Stimulated activated CD4-positive, alpha-beta T cell treated with anti-CD3 and anti-CD28 coated beads, Interleukin-2, amount 100 ng/mL, for 48 hours (primary cell): Measurements from ENCODE around the gene MRPL53.
A peak's percentile ranks its signal among the peaks of the same experiment; 100 is the strongest.
"Not testable (repeated sequence)": the region's sequence is repeated elsewhere in the genome, so short reads cannot be mapped to it uniquely, and the experiment has no call there.

Experiments used
- DNase-seq, 2 donors: peaks; one replicate each; pipeline ENCODE4 v3.0.0-alpha.2; 2020

The MRPL53 gene

GRCh38 chr2:74447230-74447999 lies 25.1 kb downstream of the MRPL53 start:
- DNase-seq: no peak

- no peak for DNase-seq
These were observed 27.8 kb downstream of the MRPL53 start for GRCh38 chr2:74444498-74445318.

GRCh38 chr2:74442483-74443297 lies 29.8 kb downstream of the MRPL53 start:
- DNase-seq: not testable (repeated sequence)

GRCh38 chr2:74441690-74442482 lies 30.6 kb downstream of the MRPL53 start, which contains the start of gene RTKN:
RTKN (minus strand) TSS chr2:74441937; CDS start chr2:74441816, 121 bp downstream.
- no peak for DNase-seq

- no peak for DNase-seq
These were observed 31.2 kb downstream of the MRPL53 start for GRCh38 chr2:74441170-74441689.

- peak in 1 of 2 donors; percentile 49 for DNase-seq
These were observed 31.9 kb downstream of the MRPL53 start for GRCh38 chr2:74440378-74441169.

- DNase-seq: no peak
These were observed 32.6 kb downstream of the MRPL53 start for GRCh38 chr2:74439803-74440377.

GRCh38 chr2:74439373-74439772 lies 33.1 kb downstream of the MRPL53 start:
- DNase-seq: no peak

GRCh38 chr2:74438248-74438647 lies 34.2 kb downstream of the MRPL53 start:
- DNase-seq: no peak

- DNase-seq: no peak
These were observed 35.4 kb downstream of the MRPL53 start for GRCh38 chr2:74436848-74437695.

GRCh38 chr2:74436111-74436805 lies 36.2 kb downstream of the MRPL53 start:
- DNase-seq: no peak

GRCh38 chr2:74430502-74430901 lies 42.0 kb downstream of the MRPL53 start:
- DNase-seq: no peak

GRCh38 chr2:74429487-74430451 lies 42.7 kb downstream of the MRPL53 start:
- no peak for DNase-seq

GRCh38 chr2:74428675-74429074 lies 43.8 kb downstream of the MRPL53 start:
- no peak for DNase-seq

GRCh38 chr2:74427551-74427950 lies 44.9 kb downstream of the MRPL53 start:
- DNase-seq: no peak

GRCh38 chr2:74426181-74426758 lies 46.2 kb downstream of the MRPL53 start:
- DNase-seq: no peak

GRCh38 chr2:74425523-74425922 lies 47.0 kb downstream of the MRPL53 start:
- DNase-seq: no peak
